ENCODE results near the gene DAZAP1.

Gene DAZAP1

DNA sequence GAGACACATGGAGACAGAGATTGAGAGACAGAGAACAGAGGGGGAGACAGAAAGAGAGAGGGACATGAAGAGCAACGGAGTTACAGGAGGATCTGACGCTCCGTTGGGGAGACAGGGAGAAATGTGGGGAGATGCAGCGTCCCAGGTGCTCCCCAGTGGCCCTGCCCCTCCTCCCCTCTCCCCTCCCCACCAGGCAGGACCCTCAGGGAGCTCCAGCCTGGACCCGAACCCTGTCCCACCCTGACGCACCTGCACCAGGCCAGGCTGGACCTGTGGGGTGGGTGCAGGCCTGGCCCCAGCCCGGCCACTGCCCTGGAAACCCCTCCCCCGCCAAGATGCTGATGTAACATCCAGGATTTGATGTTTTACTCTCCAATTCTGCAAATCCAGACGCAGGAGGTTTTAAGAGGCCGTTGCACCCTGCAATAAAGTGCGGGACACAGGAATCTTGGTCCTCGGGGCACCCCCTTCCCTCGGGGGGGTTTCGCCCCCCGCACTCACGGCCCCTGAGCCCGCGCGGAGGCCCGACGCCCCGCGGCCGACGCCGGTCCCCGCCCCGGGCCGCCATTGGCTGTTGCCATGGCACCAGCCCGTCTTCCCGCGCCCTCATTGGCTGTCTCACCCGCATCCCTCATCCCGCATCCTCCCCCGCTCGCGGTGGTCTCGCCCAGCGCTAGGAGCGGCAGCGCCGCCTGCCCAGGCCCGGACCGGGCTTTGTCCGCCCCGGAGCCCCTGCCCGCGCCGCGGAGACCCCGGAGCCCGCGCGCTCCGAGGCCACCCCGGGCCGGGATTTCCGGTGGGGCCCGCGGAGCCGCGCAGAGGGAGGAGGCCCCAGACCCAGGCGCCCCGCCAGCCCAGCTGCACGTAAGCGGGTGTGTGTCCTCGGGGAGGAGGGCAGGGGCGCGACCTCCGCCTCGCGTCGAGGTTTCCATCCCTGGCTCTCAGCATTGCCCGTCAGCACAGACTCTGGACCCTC, 42.4 kb downstream of the DAZAP1 start, which contains the start of gene APC2:
Gene APC2 (plus strand): TSS at position 655 of the 976 bp plus-strand sequence. CDS start 2,881 bp downstream, outside the sequence.
- TF ChIP-seq TAF1 (IDR thresholded peaks at IDR 0.05; ENCODE audit: borderline replicate concordance, insufficient read depth, low read length) (no peak), FOXP2 (optimal IDR thresholded peaks at IDR 0.05; ENCODE audit: borderline replicate concordance, extremely low read depth, extremely low read length, insufficient read depth) (no peak), SIN3A (IDR thresholded peaks at IDR 0.05; ENCODE audit: borderline replicate concordance, insufficient read depth, low read length) (no peak), REST (IDR thresholded peaks at IDR 0.05; ENCODE audit: insufficient read depth in 1 of 2, low read depth in 2 of 2, low read length in 2 of 2) (no peak), POLR2AphosphoS5 (IDR thresholded peaks at IDR 0.05; ENCODE audit: low read depth, low read length) (no peak)

DNA sequence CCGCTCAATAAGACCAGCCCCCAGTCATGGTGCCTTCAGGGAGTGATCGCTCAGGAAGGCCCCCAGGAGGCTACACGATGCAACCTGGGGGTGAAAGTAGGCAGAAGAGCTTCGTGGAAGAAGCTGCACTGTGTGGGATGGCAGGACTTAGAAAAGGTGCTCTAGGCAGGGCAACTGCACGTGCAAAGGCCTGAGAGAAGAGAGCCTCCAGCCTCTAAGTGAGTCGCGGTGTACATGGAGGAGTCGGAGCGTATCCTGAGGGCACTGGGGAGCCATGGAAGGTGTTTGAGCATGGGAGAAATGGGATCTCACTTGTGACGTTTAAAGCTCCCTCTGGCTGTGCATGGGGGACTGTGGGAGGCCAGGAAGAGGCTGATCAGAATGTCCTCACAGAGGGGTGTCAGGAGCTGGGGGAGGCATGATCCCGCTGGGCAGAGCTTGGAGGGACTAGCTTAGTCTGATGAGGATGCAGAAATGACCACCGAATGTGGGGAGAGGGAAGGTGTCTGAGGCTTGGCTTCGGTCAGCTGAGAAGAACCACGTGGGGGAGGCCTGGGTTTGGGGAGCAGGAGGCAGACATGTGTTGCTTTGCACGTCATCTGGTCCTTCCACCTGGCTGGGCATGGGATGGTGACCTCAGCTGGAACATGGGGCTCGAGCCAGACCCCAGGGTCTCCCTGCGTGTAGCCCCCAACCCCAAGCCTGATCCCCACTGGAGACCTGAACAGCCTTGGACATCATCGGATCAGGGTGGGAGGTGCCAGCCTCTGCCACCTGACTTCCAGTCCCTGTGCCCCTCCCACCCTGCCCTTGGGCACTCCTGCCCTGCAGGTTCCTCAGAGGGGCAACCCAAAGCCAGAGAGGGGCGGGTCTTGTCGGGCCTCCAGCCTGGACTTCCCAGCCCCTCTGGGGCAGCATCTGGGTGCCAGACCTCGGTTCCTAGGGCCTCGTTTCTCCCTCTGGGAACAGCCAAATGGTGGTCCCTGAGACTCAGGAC, 43.6 kb downstream of the DAZAP1 start:
- TF ChIP-seq POLR2AphosphoS5 (IDR thresholded peaks at IDR 0.05; ENCODE audit: low read depth, low read length) (no peak), TAF1 (IDR thresholded peaks at IDR 0.05; ENCODE audit: borderline replicate concordance, insufficient read depth, low read length) (no peak), SIN3A (IDR thresholded peaks at IDR 0.05; ENCODE audit: borderline replicate concordance, insufficient read depth, low read length) (no peak), FOXP2 (optimal IDR thresholded peaks at IDR 0.05; ENCODE audit: borderline replicate concordance, extremely low read depth, extremely low read length, insufficient read depth) (no peak), REST (IDR thresholded peaks at IDR 0.05; ENCODE audit: insufficient read depth in 1 of 2, low read depth in 2 of 2, low read length in 2 of 2) (no peak)

- TF ChIP-seq FOXP2 (optimal IDR thresholded peaks at IDR 0.05; ENCODE audit: borderline replicate concordance, extremely low read depth, extremely low read length, insufficient read depth) (no peak), TAF1 (IDR thresholded peaks at IDR 0.05; ENCODE audit: borderline replicate concordance, insufficient read depth, low read length) (no peak), POLR2AphosphoS5 (IDR thresholded peaks at IDR 0.05; ENCODE audit: low read depth, low read length) (no peak)
Measured at GRCh38 chr19:1451916-1452801, 44.8 kb downstream of the DAZAP1 start.

DNA sequence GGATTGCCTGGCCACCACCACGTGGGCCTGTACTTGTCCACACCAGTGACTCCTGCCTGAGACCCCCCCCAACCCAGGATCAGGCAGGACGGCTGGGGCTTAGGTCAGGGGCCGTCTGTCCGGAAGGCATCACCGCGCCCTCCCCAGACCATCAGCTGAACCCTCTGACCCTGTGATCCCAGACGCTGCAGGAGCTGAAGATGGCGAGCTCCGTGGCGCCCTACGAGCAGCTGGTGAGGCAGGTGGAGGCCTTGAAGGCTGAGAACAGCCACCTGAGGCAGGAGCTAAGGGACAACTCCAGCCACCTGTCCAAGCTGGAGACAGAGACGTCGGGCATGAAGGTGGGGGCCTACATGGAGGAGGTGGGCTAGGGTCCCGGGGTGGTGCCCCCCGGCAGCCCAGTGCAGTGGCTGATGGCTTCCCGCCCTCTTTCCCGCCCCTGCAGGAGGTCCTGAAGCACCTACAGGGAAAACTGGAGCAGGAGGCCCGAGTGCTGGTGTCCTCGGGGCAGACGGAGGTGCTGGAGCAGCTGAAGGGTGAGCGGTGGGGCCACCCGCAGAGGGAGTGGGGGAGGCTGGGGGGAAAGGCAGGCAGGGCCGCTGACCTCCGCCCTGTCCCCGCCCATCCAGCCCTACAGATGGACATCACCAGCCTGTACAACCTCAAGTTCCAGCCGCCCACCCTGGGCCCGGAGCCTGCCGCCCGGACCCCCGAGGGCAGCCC, 45.6 kb downstream of the DAZAP1 start:
- TF ChIP-seq POLR2AphosphoS5 (IDR thresholded peaks at IDR 0.05; ENCODE audit: low read depth, low read length) (no peak), FOXP2 (optimal IDR thresholded peaks at IDR 0.05; ENCODE audit: borderline replicate concordance, extremely low read depth, extremely low read length, insufficient read depth) (no peak), TAF1 (IDR thresholded peaks at IDR 0.05; ENCODE audit: borderline replicate concordance, insufficient read depth, low read length) (no peak), REST (IDR thresholded peaks at IDR 0.05; ENCODE audit: insufficient read depth in 1 of 2, low read depth in 2 of 2, low read length in 2 of 2) (no peak), SIN3A (IDR thresholded peaks at IDR 0.05; ENCODE audit: borderline replicate concordance, insufficient read depth, low read length) (no peak)
